NCI-H2227 (cell line): ENCODE data around the gene TSPAN31.

Source experiments
- DNase-seq: peaks from one replicate; lab custom pipeline; 2025; ENCODE audit not compliant: unreplicated experiment; lab: John Stamatoyannopoulos, UW

Gene TSPAN31

DNA sequence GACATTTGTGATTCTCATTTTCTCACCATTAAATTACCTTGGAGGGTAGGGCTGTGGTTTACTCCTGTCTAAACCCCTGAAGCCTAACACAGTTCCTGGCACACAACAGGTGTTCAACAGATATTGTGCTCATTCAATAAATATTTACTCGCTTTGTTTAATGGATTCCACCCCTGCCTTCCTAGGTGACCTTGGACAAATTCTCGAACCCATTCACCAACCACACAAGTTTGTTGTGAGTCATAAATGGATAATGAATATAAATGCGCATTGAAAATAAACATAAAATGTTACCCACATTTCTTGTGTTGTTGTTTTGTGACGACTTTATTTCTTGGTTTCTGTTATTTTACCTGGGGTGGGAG is 37.4 kb downstream of the TSPAN31 start:
- DNase-seq, result no peak

DNA sequence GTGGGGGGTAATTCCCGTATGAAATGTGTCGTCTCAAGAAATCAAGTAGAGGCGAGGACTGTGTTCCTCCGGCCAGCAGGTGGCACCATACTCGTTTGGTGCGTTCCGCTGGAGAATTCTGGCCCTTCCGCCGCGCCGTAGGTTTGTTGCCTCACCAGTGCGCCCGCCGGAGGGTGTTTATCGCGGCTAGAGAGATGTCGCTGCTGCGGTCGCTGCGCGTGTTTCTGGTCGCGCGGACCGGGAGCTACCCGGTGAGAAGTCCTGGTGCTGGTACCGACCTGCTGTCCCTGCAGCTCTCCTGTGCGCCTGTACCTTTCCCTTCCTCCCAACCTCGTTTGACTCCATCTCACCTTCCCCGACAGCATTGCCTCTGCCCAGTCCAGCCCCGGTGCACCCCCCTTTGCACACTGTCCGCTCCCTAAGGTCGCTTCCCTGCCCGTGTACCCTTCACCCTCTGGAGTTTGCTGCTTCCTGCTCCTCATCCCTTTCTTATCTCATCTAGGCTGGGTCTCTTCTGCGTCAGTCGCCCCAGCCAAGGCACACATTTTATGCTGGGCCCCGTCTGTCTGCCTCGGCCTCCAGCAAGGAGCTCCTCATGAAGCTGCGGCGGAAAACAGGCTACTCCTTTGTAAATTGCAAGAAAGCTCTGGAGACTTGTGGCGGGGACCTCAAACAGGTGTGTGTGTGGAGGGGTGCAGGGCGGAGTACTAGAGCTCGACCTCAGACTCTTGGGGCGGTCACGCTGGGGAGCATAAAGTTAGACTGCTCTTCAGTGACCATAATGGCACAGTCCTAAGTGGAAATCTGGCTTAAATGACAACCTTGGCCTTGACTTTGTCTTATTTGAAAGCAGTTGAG is 38.0 kb downstream of the TSPAN31 start, which contains the start of gene TSFM:
Gene TSFM, plus strand, starts transcription at position 180 of the 858 bp plus-strand sequence. Its CDS starts 15 bp downstream, at position 195.
- peak; percentile 94 for DNase-seq

DNA sequence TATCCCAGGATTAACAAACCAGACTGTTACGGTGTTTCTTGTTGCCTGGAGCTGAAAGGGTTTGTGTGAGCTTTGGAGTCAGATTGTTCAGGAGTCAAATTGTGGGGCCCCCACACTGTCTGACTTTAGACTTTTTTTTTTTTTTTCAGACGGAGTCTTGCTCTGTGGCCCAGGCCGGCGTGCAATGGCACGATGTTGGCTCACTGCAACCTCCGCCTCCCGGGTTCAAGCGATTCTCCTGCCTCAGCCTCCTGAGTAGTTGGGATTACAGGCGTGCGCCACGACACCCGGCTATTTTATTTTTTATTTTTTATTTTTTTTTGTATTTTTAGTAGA is 38.6 kb downstream of the TSPAN31 start:
- no peak for DNase-seq

DNA sequence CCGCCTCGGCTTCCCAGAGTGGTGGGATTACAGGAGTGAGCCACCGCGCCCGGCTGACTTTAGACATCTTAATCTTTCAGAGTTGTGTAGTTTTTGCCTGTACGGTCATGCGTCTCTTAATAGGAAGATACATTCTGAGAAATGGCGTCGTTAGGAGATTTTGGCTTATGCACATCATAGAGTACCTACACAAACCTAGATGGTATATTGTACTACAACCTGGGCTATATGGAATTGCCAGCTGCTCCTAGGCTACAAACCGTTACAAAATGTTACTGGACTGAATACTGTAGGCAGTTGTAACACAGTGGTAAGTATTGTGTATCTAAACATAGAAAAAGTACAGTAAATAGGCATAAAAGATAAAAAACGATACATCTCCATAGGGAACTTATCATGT is 39.0 kb downstream of the TSPAN31 start:
- DNase-seq, result no peak

DNA sequence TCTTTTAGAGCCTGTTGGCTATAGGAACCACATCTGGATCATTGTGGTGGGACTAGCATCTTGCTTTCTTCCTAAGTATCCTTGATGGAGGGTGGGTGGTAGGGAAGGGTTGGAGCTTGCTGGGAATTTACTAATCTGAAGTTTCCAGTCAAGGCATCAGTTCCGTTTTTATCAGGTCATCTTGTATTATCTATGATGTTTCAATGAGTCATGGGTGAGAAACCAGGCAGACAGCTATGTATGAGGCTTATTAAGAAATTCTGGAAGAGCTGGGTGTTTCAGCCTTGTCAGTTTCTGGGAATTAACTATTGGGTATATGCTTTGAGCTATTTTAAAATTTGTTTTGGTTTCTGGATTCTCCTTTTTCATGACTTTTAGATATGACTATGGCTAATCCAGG is 49.1 kb downstream of the TSPAN31 start:
- DNase-seq, result no peak

DNA sequence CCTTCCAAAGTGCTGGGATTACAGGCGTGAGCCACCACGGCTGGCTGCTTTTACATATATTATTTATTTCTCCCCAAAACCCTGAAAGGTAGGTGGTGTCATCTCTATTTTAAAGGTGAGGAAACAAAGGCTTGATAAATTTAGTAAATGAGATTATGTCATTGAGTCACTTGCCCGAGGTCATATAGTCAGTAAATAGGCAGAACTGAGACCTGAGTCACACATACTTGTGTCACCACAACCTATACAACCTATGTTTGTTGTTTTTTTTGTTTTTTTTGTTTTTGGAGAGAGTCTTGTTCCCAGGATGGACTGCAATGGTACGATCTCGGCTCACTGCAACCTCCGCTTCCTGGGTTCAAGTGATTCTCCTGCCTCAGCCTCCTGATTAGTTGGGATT is 50.5 kb downstream of the TSPAN31 start:
- no peak for DNase-seq

DNA sequence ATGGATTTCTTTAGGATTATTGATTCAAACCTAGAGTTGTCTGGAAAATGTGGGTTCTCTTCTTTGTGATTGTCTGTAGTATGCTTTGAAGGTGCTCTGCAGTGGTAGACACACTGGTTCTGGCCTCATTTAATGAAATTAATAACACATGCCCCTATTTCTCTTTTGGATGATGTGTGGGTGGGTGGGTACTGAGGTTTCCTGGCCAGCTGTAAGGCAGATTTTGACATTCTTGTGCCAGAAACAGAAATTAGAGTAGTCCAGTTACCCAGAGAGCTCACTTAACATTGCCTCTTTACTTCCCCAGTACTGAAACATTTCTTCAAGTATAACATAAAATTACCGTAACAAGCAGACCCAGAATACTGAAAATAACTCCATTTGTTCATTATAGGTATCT is 52.2 kb downstream of the TSPAN31 start:
- no peak for DNase-seq

DNA sequence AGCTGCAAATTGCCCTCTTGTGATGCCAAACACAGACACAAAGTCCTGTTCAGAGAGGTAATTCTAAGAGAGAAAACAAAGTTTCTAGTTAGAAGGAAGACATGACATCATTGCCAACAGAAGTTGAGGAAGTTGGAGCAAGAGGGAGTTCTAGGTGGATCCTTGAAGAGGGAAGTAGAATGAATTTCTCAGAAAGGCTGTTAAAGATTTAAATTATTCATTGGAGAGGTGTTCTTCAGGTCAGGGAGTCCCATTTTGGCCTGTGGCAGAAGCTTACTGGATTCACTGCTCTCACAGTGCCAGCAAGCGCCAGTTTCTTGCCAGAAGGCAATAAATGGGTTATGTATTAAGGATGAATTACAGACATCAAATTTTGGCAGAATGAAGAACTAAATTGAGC is 53.1 kb downstream of the TSPAN31 start:
- no peak for DNase-seq
